HepG2 (cell line): ENCODE data around the gene SHROOM1. TPM values are rescaled to one million over a fixed set of nuclear protein-coding genes. Genes with fewer than 3 reads are reported as not detected.

Experiments used
- AGO1 ChIP-seq: fragments of 200-400 bp; formaldehyde crosslinking; IDR thresholded peaks from 2 replicates; pipeline ENCODE4 v1.6.1; 2017; ENCODE audit warnings: mild to moderate bottlenecking, low read depth, low read length, moderate library complexity; ENCODE audit not compliant: poor library complexity, severe bottlenecking
- BCLAF1 ChIP-seq: fragments of 450-650 bp; IDR thresholded peaks from 2 replicates; pipeline ENCODE4 v1.6.1; 2017; ENCODE audit warnings: mild to moderate bottlenecking
- CHCHD3 ChIP-seq: sonication (generic); formaldehyde crosslinking; IDR thresholded peaks from 2 replicates; pipeline ENCODE4 v1.8.0; 2022; ENCODE audit warnings: mild to moderate bottlenecking, missing genetic modification reagents, moderate library complexity
- HINFP ChIP-seq: sonication (generic); formaldehyde crosslinking; IDR thresholded peaks from 2 replicates; pipeline ENCODE4 v1.4.0; 2020; ENCODE audit warnings: low read depth, mild to moderate bottlenecking, missing genetic modification reagents
- ISX ChIP-seq: sonication (generic); formaldehyde crosslinking; conservative IDR thresholded peaks from 2 replicates; pipeline ENCODE4 v1.5.0; 2020; ENCODE audit warnings: missing genetic modification reagents
- SATB2 ChIP-seq: sonication (generic); formaldehyde crosslinking; IDR thresholded peaks from 2 replicates; pipeline ENCODE4 v1.5.0; 2020; ENCODE audit warnings: missing genetic modification reagents
- SKI ChIP-seq: fragments of 450-650 bp; IDR thresholded peaks from one replicate; pipeline ENCODE4 v1.6.1; 2018; ENCODE audit warnings: mild to moderate bottlenecking; ENCODE audit not compliant: partially characterized antibody
- SUZ12 ChIP-seq: fragments of 150-350 bp; IDR thresholded peaks from 2 replicates; pipeline ENCODE4 v1.6.1; 2014; ENCODE audit warnings: low read depth, low read length
- ZNF20 ChIP-seq: sonication (generic); formaldehyde crosslinking; IDR thresholded peaks from 2 replicates; pipeline ENCODE4 v1.4.0; 2020; ENCODE audit warnings: mild to moderate bottlenecking, moderate library complexity, missing genetic modification reagents
- ZNF253 ChIP-seq: sonication (generic); formaldehyde crosslinking; IDR thresholded peaks from 2 replicates; pipeline ENCODE4 v1.8.0; 2022; ENCODE audit warnings: mild to moderate bottlenecking, missing genetic modification reagents, borderline replicate concordance
- ZNF407 ChIP-seq: sonication (generic); formaldehyde crosslinking; IDR thresholded peaks from one replicate; pipeline ENCODE4 v1.5.1; 2020; ENCODE audit warnings: mild to moderate bottlenecking, missing genetic modification reagents; ENCODE audit errors: not compliant biosample characterization
- ZNF572 ChIP-seq: sonication (generic); formaldehyde crosslinking; IDR thresholded peaks from 2 replicates; pipeline ENCODE4 v1.5.1; 2020; ENCODE audit warnings: mild to moderate bottlenecking, missing genetic modification reagents
- ZNF784 ChIP-seq: sonication (generic); formaldehyde crosslinking; IDR thresholded peaks from 2 replicates; pipeline ENCODE4 v1.5.1; 2020; ENCODE audit warnings: missing genetic modification reagents, mild to moderate bottlenecking, borderline replicate concordance
- ZNF788 ChIP-seq: sonication (generic); formaldehyde crosslinking; IDR thresholded peaks from 2 replicates; pipeline ENCODE4 v1.5.0; 2020; ENCODE audit warnings: mild to moderate bottlenecking, missing genetic modification reagents, borderline replicate concordance
- ZNF841 ChIP-seq: sonication (generic); formaldehyde crosslinking; IDR thresholded peaks from 2 replicates; pipeline ENCODE4 v1.8.1; 2023; ENCODE audit warnings: missing genetic modification reagents, borderline replicate concordance
- polyA plus RNA-seq, 8 experiments: library from polyadenylated mRNA; depleted of rRNA in 3 of 8; stranded (reverse) in 7 of 8; unstranded in 1 of 8; fragments of >200 nt; fragmentation: Illumina TruSeq in 4 of 8; extraction: Trizol in 4 of 8; gene quantifications; 2 replicates each; pipeline versions ENCODE4 v1.2.1 to v1.2.3, GENCODE V29; 2011 to 2016; ENCODE audit warnings: low read depth in 4 of 8, missing spikeins in 1 of 8, mixed read lengths in 1 of 8; ENCODE audit not compliant: insufficient read depth in 1 of 8
- total RNA-seq, 5 experiments: library from RNA; depleted of rRNA; stranded (reverse); fragments of >200 nt; fragmentation: Illumina TruSeq; extraction: Trizol; gene quantifications; 2 replicates each; pipeline ENCODE4 v1.2.3, GENCODE V29; 2016; ENCODE audit warnings: low read depth in 1 of 5

Gene SHROOM1
- total and polyA plus RNA-seq, 2 of the 13 experiments (the other 11 are each of a cell fraction or from before 2014, with no cell fraction given), result 18.2 to 25.7 TPM

GRCh38 chr5:132829742-132830435 lies 558 bp downstream of the SHROOM1 start (continued):
- TF ChIP-seq ZNF572 (CRISPR knock-in tag), result no peak
- TF ChIP-seq ZNF841, result no peak; the same call in 1 of the 2 replicates
- no peak; the same call in 1 of the 2 replicates for TF ChIP-seq CHCHD3 (CRISPR knock-in tag)
- TF ChIP-seq BCLAF1, result no peak
- peak; percentile 41 for TF ChIP-seq ZNF407 (CRISPR knock-in tag)
- peak; percentile 54 for TF ChIP-seq AGO1
- no peak for TF ChIP-seq SUZ12
- TF ChIP-seq ISX (CRISPR knock-in tag), result 0 out of 2 replicates have a peak, but pooled peaks have one; percentile 67
- TF ChIP-seq ZNF20 (CRISPR knock-in tag), result no peak
- 0 out of 2 replicates have a peak, but pooled peaks have one; percentile 47 for TF ChIP-seq ZNF784 (CRISPR knock-in tag)
- TF ChIP-seq SATB2 (CRISPR knock-in tag), result peak; percentile 63; the same call in 1 of the 2 replicates
- no peak for TF ChIP-seq ZNF253 (CRISPR knock-in tag)
- peak; percentile 36 for TF ChIP-seq SKI
- TF ChIP-seq HINFP (CRISPR knock-in tag), result no peak
- peak; percentile 27; the same call in 1 of the 2 replicates for TF ChIP-seq ZNF788 (CRISPR knock-in tag)
